DND-41 (cell line): ENCODE measurements around the gene STARD8.
"Not testable (repeated sequence)": the region's sequence is repeated elsewhere in the genome, so short reads cannot be mapped to it uniquely, and the experiment has no call there.

Experiments
- ATAC-seq: fragments of 200-7000 bp; cut with Tn5 transposase; 3 replicates; pipeline ENCODE4 v1.9.1; 2021; ENCODE audit warnings: low read depth; ENCODE audit not compliant: insufficient read depth
- DNase-seq: peaks from one replicate; pipeline ENCODE4 v3.0.0-alpha.2; 2020
- H2AFZ ChIP-seq: 2 replicates; pipeline ENCODE4 v1.6.0; 2012; ENCODE audit warnings: low read depth, low read length
- H3K27ac ChIP-seq: 2 replicates; pipeline ENCODE4 v1.5.1; 2012; ENCODE audit warnings: low read length, inconsistent platforms
- H3K27me3 ChIP-seq: fragments of 200-600 bp; sonication (generic); 2 replicates; pipeline ENCODE4 v1.6.0; 2012; ENCODE audit warnings: low read length, mild to moderate bottlenecking, inconsistent platforms; ENCODE audit not compliant: insufficient read depth, poor library complexity
- H3K36me3 ChIP-seq: 2 replicates; pipeline ENCODE4 v1.5.1; 2012; ENCODE audit warnings: low read length, inconsistent platforms; ENCODE audit not compliant: insufficient read depth
- H3K4me1 ChIP-seq: 2 replicates; pipeline ENCODE4 v1.5.1; 2012; ENCODE audit warnings: mild to moderate bottlenecking, low read length; ENCODE audit not compliant: insufficient read depth
- H3K4me2 ChIP-seq: 2 replicates; pipeline ENCODE4 v1.6.0; 2012; ENCODE audit warnings: mild to moderate bottlenecking, moderate library complexity, low read length, inconsistent platforms; ENCODE audit not compliant: insufficient read depth
- H3K4me3 ChIP-seq, 2 experiments: fragments of 200-600 bp in 1 of 2; shearing (Covaris generic) in 1 of 2; 2 replicates each; pipeline ENCODE4 v1.5.1; 2012 to 2016; ENCODE audit warnings: inconsistent platforms in 2 of 2, low read length in 2 of 2, mild to moderate bottlenecking in 2 of 2, low read depth in 1 of 2, moderate library complexity in 1 of 2
- H3K79me2 ChIP-seq: 2 replicates; pipeline ENCODE4 v1.6.0; 2012; ENCODE audit warnings: low read length, inconsistent platforms; ENCODE audit not compliant: insufficient read depth
- H3K9ac ChIP-seq: 2 replicates; pipeline ENCODE4 v1.6.0; 2012; ENCODE audit warnings: low read depth, mild to moderate bottlenecking, inconsistent platforms, low read length, moderate library complexity
- H3K9me3 ChIP-seq: 2 replicates; pipeline ENCODE4 v1.5.1; 2012; ENCODE audit warnings: low read length, moderate library complexity, mild to moderate bottlenecking, inconsistent platforms; ENCODE audit not compliant: insufficient read depth, severe bottlenecking
- H4K20me1 ChIP-seq: 2 replicates; pipeline ENCODE4 v1.6.0; 2012; ENCODE audit warnings: low read length; ENCODE audit not compliant: insufficient read depth
- CTCF ChIP-seq: IDR thresholded peaks from 2 replicates; pipeline ENCODE4 v1.5.1; 2012; ENCODE audit warnings: borderline replicate concordance, low read length, moderate library complexity, mild to moderate bottlenecking; ENCODE audit not compliant: poor library complexity, severe bottlenecking; ENCODE audit errors: extremely low read depth
- EZH2 ChIP-seq: IDR thresholded peaks from 3 replicates; pipeline ENCODE4 v1.6.1; 2012; ENCODE audit warnings: borderline replicate concordance, low read depth, mild to moderate bottlenecking, moderate library complexity, low read length, inconsistent platforms; ENCODE audit not compliant: severe bottlenecking

Gene STARD8

GRCh38 chrX:68686097-68686977 lies 38.9 kb downstream of the STARD8 start:
- H4K20me1 ChIP-seq: no peaks in the 10 kb centered on the region
- H3K4me1 ChIP-seq: no peaks in the 10 kb centered on the region
- no peak for TF ChIP-seq EZH2
- TF ChIP-seq CTCF: no peak
- no peak overlapping the region for H3K9ac ChIP-seq
- no peaks in the 10 kb centered on the region for H3K36me3 ChIP-seq
- H3K4me2 ChIP-seq: no peak overlapping the region
- H3K27me3 ChIP-seq: no peaks in the 10 kb centered on the region
- DNase-seq (no peak), ATAC-seq (no peak)
- H3K27ac ChIP-seq: no peak overlapping the region
- no peaks in the 10 kb centered on the region for H3K9me3 ChIP-seq
- no peaks in the 10 kb centered on the region for H3K79me2 ChIP-seq
- no peak overlapping the region for H3K4me3 ChIP-seq
- H2AFZ ChIP-seq: no peak overlapping the region

GRCh38 chrX:68688931-68689330 lies 41.5 kb downstream of the STARD8 start:
- not testable (repeated sequence) for H3K27ac ChIP-seq

GRCh38 chrX:68690936-68691501 lies 43.6 kb downstream of the STARD8 start:
- Histone ChIP-seq H3K4me1 (no peaks in the 10 kb centered on the region), H3K4me2 (no peak overlapping the region), H3K27me3 (no peaks in the 10 kb centered on the region), H3K79me2 (no peaks in the 10 kb centered on the region), H4K20me1 (no peaks in the 10 kb centered on the region), H3K4me3 (no peak overlapping the region), H3K36me3 (no peaks in the 10 kb centered on the region), H3K27ac (no peak overlapping the region), H2AFZ (no peak overlapping the region), H3K9me3 (no peaks in the 10 kb centered on the region), H3K9ac (no peak overlapping the region)
- ATAC-seq (no peak), DNase-seq (no peak)
- no peak for TF ChIP-seq EZH2
- no peak for TF ChIP-seq CTCF

More at GRCh38 chrX:68688931-68689330, 41.5 kb downstream of the STARD8 start:
- H3K4me1 ChIP-seq, H3K4me3 ChIP-seq, H3K9ac ChIP-seq, H3K4me2 ChIP-seq, ATAC-seq, H3K9me3 ChIP-seq, H2AFZ ChIP-seq, H3K36me3 ChIP-seq, DNase-seq, H3K27me3 ChIP-seq, H4K20me1 ChIP-seq, H3K79me2 ChIP-seq: not testable (repeated sequence)

GRCh38 chrX:68691921-68692320 lies 44.5 kb downstream of the STARD8 start:
- Histone ChIP-seq H2AFZ (no peak overlapping the region), H3K79me2 (no peaks in the 10 kb centered on the region), H4K20me1 (no peaks in the 10 kb centered on the region), H3K9me3 (no peaks in the 10 kb centered on the region), H3K27me3 (no peaks in the 10 kb centered on the region), H3K27ac (no peak overlapping the region), H3K4me2 (no peak overlapping the region), H3K9ac (no peak overlapping the region), H3K36me3 (no peaks in the 10 kb centered on the region), H3K4me1 (no peaks in the 10 kb centered on the region), H3K4me3 (no peak overlapping the region)
- ATAC-seq: no peak
- no peak for DNase-seq
- TF ChIP-seq CTCF (no peak), EZH2 (no peak)
